HG03097 (cell line): Measurements from ENCODE around the gene TTN.

Experiments used
- ATAC-seq: cut with Tn5 transposase; IDR thresholded peaks from one replicate; pipeline ENCODE4 v1.9.1; 2021; ENCODE audit not compliant: unreplicated experiment, low FRiP score

TTN gene

DNA sequence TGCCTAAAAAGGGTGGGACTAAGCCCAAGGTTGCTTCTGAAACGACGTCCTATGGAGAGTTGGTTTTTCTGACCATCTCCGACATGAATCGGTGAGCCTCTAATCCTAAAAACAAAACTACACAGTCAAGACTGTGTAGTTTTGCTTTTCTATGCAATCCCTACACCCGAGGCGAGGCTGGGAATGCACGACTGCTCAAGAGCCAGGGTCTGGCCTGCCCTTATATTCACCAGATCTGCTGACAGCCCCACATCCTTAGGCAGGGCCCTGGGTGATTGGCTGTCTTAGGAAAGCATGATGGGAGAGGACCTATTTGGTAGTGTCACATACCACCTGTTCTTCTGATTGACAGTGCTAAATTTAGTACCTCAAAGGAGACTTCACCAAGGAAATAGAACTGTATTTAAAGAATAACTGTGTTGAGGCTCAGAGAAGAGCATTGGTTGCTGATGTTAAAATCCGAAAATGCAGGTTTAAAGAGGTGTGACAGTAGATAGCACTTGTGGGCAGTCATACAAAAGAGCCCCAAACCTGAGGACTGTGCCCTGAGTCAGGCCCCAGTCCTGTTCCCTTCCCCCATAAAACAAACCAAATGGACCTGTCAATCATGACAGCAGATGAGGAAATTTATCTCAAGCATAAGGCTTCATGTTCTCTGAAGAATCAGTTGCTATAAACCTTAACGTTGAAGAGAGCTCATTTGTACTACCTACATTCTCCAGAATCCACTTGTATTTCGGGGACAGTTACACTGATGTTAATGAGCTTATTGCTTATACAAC is at the start of gene TTN:
Gene TTN (minus strand): TSS at position 197 of the 782 bp plus-strand sequence. CDS start 2,781 bp downstream, outside the sequence.
- ATAC-seq, result no peak

DNA sequence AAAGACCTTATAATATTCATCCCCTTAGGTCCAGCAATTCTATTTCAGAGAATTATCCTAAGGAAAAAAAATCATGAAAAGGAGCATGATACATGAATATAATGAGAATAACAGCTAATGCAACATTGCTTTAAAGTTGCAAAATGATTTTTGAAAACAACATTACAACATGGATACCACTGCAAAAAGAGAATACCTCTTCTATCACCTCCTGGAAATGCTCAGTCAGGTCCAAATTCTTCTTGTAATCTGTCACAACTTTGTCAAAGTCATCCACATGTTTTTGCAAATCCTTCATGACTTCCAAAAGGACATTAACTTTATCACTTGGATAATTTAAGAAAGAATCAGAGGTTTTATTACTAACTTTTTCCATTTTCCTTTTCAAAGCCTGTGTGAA is 47.9 kb upstream of the TTN start:
- no peak for ATAC-seq

DNA sequence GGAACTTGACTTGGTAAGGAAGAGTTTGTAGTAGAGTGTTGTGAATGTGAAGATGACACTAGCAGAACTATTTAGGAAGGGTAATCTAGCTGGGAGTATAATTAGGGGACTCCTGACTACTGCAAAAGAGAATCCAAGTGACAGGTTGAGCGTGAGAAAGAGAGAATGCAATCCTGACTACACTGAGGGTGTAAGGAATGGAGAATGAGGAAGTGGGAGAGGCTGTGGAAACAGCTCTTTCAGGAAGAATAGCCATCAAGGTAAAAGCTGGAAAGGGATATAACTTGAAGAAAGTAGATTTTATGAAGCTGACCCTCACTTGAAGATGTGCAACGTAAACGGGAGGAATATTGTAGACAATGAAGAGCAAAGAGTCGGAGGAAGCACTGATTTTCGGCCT is 41.1 kb upstream of the TTN start:
- ATAC-seq, result no peak

DNA sequence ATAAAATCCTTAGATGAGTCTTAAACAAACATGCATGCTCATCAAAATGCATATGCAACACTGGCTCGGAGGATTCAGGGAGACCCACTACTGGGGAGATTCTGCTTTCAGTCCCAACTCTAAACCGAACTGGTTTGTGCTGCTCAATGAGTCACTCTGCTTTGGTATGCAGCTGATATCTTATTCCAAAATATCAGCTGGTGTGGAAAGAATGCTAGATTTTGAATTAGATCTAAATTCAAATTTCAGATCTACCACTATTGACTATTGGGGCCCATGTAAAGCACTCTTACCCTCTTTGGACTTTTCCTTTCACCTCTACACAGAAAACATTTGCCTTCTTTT is 39.2 kb upstream of the TTN start:
- no peak for ATAC-seq

DNA sequence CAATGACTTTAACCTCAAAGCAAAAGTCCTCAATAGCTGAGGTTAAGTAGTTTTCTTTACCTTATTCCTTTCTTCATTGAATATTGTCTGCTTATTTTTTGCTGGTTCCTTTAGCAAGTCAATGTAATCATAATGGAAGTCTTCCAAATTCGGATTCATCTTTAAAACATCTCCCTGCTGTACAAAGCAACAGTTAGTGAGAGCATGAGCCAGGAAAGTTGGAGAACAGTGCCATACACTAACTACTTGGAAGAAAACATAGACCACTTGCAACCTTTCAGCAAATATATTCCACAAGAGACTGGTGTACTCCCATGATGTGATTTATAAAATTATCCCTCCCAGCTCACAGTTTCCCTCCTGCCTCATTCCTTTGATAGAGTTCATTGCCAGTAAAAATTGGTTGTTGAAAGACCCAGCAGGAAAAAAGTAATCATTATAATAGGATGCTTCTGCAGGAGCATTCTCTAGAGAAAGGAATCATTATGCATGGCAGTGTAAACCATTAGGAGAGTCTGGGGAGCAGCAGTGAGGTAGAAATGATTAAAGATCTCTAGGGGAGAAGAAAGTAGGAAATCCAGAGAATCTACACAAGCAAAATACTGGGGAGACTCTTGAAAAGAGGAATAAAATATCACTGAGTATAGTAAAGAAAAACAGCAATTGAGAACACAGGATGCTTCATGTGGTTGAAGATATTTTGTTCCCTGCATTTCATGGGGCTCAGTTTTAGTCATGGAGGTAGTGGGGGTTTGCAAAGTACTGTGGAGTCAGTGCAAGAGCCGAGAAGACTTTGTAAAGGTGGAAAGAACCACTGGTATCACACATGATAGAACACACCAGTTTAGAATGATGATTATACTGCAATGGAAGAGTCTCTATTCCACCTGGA is 38.6 kb upstream of the TTN start:
- no peak for ATAC-seq

DNA sequence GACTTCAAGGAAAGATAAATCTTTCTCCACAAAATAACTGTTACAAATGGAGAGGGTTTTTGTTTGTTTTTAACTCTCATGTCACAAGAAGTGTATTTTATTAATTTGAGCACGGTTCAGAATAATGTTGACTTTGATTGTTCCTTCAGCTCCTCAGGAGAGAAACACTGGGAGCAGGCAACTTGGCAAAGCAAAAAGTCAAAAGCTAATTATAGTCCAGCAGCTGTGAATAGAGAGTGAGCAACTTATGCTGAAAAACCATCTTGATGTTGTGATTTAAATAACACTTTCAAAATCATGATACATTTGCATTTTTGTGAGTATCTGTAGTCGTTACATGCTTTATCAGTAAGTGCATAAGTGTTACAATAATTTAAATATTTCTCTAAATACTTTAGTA is 37.5 kb upstream of the TTN start:
- ATAC-seq, result no peak

DNA sequence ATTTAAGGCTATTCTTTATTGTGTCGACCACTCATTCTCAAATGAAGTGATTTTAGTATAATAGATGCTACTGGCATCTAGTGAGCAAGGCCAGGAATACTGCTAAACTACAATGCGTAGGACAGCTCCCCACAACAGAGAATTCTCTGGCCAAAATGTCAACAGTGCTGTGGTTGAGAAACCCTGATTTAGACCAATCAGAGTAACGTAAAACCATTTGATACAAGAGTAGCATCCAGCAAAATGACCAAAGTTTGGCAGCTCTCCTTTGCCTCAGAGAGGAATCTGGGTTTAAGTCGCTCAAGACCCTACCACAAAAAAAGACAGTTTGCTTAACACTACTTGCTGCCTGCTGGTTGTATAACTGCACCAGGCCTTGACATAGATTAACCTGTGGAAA is 37.0 kb upstream of the TTN start:
- ATAC-seq, result no peak

DNA sequence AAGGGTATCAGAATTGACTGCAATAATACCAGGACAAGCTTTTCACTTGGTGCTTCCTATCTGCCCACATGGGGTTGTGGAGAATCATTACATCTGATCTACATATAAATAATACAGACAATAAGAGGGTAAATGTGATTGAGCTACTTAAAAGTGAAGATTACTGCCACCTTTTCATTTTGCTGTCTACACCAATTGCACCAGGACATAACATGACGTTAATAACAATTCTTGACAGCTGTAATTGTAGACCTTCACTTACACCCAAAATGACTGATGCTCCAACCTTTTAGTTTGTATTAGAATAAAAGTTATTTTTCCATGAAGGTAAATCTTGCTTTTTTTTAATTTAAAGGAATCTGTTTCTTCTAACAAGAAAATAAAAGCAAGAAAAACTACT is 36.5 kb upstream of the TTN start:
- ATAC-seq, result no peak

DNA sequence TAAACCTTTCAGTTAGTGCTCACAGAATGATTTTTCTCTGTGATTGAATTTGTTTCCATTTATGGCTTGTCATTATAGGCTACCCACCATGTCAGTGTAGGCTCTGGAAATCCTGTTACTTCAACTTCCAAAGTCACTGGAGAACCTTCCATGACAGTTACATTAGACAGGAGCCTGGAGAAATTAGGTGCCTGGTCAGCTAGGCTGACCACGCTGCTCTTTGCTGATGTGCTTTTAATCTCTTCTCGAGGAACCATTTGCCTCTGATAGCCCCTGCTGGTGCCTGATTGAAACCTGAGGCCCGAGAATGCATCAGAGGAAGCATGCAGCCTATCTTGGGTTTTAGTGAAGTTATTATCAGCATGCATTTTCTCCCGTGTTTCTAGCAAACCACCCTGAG is 29.6 kb upstream of the TTN start:
- no peak for ATAC-seq

DNA sequence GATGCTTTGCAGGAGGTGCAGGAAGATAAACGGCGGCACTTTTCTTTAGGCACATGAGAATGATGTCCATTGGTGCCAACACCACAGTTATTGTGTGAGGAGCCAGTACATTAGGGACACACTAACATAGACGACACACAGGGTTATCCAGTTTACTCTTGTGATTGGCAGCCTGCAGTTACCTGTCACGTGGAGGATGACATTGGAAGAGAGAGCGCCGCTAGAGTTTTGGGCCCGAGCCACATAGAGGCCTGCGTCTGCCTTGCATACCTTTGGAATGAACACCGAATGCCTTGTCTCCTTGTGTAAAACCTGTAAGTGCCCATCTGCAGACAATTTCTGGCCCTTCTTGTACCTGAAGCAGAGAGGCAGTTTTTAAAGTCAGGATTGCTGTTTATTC is 26.9 kb upstream of the TTN start:
- ATAC-seq, result no peak

DNA sequence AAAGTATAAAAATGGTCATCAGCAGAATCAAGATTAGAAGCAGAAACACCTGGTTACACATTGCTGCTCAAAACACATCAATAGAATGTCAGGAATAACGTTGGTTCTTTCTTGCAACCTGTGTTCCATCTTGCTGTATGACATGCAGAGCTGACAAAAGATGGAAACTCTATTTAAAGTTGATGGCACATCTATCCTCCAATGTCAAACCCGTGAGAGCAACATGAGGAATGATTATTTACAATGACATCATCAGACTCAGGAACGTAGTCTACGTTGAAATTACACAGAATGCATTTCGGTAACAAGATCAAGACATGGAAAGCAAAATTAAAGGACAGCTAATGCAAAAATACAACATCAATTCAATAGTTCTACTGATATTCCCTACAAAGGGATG is 26.2 kb upstream of the TTN start:
- no peak for ATAC-seq

DNA sequence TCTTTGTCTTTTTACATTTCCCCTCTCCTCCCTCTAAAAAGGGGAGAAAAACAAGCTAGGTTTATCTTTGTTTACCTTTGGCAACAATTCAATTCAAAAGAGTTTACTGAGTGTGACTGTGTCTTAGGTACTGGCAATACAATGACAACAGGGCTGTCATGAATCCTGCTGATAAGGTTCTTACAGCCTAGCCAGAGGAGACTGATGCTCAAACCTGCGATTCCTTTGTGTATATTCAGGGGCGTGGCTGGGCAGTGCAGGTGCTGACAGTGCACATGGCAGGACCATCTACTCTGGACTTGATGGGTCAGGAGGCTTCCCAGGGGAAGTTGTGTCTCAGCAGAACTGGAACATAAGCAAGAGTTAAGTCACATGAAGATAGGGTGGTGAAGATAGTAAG is 23.2 kb upstream of the TTN start:
- ATAC-seq, result no peak

DNA sequence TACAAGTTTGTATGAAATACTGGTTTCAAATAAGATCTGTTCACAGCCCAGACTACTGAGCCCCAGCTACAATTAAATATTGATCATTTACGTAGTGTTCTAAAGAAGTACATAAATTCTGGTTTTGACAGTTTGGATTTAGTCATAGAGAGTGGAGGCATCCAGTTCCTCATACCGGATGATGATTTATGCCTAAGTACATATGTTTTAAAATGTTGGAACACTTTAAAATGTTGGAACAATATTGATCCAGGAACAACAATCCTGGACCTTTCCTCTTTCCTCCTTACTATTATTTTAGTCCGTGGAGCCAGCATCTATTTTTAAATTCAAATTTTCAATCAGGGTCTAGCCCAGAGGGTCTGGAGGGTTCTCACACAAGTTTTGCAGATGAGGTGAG is 22.8 kb upstream of the TTN start:
- no peak for ATAC-seq

DNA sequence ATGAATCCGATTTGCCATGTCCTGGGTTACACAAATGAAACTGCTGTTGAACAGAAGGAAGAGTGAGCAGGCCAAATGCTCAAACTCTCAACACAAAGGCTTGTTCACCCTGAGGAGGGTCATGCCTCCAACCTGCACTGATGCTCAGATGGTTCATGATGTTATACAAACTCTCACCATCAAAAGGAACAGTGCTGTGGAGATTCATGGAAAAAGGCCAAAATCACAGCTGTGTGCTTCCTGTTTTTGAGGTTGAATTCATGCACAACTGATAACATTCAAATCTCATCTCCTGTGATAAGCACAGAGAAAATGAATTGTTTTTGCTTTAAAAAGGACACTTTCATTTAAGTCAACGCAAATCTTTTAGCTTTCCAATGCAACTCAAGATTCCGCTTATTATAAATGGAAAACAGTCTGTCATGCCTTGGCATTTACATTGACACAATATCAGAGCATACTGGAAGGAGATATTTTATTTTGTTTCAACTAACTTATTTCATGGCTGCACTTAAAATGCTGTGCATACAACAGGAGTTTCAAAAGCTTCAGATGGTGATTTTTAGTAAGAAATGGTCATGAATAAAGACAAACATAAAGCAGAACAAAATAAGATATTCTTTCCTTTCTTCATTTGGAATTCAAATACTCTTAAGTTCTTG is 22.2 kb upstream of the TTN start:
- no peak for ATAC-seq

DNA sequence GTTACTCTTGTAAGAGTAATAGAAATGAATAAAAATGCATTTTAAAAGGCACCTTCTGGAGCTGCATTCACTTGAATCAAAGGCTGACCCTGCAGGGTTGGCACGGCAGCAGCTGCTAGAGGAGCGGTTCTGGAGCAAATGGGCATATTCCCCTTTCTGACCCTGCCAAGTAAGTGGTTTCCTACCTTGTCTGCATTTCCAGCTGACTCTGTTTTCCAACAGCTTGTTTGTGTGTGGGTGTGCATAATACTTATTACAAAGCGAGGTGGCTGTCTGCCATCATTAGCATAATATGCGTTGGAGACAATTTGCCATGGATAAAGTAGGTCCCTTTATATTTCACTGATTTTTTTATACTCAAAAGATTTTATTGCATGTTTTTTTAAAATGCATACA is 21.3 kb upstream of the TTN start:
- ATAC-seq, result no peak

DNA sequence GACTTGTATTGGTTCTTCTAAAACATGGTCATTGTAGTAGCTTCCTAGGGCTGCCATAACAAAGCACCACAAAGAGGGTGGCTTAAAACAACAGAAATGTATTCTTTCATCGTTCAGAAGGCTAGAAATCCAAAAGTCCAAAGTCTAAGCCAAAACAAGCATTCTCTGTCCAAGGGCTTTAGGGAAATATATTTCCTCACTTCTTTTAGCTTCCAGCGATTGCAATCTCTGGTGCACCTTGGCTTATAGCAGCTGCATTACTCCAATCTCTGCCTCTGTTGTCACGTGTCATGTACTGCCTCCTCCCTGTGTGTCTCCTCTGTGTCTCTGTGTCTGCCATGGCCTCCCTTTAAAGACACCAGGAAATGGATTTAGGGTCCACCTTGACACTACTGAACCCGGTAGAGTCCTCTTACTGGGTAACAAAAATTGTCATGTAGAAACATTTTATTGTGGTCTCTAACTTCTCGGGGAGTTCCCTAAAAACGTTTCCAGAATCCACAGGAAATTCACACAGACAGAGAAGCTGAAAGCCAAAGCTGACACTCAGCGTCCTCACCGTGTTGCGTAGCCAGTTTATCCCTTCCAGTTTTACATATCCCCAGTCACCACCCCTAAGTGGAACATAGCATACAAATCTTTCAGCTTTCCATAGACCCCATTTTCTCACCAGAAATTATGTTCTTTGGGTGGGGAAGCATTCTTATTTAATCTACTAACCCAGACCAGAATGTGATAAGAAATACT is 20.7 kb upstream of the TTN start:
- no peak for ATAC-seq

DNA sequence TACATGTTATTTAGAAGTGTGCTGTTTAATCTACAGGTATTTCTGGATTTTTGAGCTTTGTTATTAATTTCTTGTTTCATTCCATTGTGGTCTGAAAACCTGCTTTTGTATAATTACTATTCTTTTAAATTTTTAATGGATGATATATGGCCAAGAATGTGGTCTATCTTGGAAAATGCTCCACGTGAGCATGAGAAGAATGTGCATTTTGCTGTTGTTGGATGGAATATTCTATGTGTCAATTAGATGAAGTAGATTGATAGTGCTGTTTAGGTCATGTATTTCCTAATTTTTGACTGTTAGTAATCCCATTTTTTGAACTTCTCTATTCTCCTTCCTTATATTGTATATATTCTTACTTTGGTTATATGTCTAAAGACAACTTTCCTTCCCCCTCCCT is 19.9 kb upstream of the TTN start:
- no peak for ATAC-seq

DNA sequence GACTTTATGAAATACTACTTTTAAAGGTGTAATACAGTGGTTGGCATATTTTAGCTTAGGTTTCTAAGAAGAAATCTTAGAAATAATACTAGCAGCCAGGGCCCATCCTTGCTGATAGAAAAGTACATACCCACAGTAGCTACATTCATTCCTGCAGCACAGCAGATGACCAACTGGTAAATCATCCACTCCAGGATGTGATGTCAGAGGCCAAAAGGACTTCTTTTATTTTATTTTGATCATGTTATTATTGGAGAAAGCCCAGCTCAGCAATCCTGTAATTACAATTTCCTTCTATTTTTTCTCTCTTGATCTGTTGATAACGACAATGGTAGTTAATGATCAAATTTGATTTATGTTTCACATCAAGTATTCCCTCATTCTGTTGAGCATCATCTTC is 18.0 kb upstream of the TTN start:
- ATAC-seq, result no peak

DNA sequence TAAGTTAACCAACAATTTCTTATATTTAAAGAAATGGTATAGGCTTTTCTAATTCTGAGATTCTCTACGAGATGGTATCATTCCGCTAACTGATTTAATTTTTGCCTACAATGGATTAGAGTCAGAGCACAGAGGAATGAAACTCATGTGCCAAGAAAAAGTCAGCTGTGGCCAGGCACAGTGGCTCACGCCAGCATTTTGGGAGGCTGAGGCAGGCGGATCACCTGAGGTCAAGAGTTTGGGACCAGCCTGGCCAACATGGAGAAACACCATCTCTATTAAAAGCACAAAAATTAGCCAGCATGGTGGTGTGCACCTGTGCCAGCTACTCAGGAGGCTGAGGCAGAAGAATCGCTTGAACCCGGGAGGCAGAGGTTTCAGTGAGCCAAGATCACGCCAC is 17.0 kb upstream of the TTN start:
- ATAC-seq, result no peak

DNA sequence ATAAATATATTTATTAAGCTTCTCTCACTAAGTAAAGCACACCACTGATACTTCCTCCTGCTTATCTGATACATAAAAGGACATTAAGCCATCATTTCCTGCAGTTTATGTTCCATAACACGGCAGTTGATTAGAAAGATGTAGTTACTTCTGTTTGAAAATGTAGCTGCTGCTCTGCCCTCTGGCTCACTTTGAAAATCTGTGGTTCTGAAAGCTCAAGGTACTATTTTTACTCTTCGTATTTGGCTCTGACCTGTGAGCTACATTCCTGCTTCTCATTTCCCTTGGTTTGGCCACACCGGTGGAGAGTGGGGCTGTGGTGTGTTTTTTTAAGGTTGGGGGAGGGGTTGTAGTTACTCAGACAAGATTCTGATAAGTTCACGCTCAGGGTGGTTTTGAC is 12.8 kb upstream of the TTN start:
- ATAC-seq, result peak; percentile 77
